Effector CD8-positive, alpha-beta T cell (primary cell): ENCODE data around the gene ACVR1.

Experiments used
- DNase-seq: peaks from one replicate; lab custom pipeline; 2025; lab: John Stamatoyannopoulos, UW

The ACVR1 gene

DNA sequence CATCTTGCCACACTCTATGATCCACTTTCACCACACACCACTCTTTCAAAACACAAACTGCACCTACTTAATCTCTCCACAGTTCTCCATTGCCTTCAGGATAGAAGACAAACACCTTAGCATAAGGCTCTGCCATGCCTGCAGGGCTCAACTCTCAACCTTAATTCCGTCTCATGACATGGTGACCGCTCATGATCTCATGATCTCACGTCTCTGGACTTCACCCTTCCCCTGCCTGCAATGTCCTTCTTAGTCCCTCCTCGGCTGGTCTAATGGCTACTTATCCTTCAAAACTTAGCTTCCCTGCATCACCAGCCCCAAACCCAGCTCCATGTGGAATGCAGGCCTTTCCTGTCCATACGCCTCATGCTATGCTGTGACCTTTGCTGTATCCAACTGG is 85.3 kb downstream of the ACVR1 start:
- no peak for DNase-seq

DNA sequence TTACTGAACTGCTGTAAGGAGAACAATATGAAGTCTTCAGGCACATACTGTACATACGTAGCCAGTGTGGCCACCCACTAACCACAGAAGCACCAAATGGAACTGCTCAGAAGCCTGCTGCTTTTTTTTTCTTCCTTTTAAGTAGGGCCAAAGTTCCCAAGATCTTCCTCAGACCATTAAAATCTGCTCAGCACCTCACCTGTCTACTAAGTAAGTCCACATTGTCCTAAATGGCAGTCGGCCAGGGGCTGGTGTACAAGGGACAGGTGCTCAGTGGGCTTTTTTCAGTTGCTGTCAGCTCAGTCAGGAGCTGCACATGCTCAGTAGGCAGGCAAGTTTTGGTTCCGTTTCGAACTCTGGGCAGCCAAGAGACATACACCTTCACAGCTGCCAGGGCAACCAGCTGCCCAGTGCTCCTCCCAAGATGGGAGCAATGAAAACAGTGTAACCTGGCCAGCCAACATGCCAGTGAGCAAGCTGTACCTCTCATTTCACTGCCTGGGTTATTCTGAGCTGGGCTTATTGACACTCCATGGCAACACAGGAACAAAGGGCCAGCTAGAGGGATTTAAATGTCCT is 86.1 kb downstream of the ACVR1 start:
- no peak for DNase-seq

GRCh38 chr2:157789256-157789655 is 86.9 kb downstream of the ACVR1 start:
- DNase-seq = no peak

DNA sequence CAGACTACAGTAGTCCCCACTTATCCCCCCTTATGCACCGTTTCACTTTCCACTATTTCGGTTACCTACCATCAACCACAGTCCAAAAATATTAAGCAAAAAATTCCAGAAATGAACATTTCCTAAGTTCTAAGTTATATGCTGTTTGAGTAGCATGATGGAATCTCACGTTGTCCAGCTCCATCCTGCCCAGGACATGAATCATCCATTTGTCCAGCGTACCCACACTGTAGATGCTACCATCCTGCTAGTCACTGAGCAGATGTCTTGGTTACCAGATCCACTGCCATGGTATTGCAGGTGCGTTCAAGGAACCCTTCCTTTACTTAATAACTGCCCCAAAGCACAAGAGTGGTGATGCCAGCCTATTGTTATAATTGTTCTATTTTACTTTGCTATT is 87.9 kb downstream of the ACVR1 start:
- DNase-seq = no peak

DNA sequence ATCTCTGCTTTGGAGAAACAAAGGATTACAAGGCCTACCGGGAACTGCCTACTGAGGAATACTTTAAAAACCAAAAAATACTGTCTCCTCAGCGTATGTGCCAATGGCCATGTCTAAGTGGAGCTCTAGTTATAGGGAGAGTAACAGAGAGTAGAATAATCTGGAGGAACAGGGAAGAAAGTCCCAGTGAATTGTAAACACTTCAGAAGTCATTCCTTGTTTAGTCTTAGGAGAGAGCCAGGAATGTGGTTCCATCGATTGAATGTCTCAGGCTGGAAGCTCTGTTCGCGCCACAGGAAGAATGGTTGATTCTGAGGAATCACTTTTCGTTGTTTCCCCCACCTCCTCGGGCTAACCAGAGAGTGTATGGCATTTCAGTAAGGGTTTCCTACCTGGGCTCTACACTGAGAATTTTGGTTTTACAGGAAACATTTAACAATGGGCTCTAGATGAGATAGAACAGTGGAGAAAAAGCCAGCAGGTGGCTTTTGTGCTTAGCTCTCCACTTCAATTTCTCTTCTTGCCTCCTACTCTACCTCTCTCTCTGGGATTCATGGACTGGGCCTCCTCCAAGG is 88.7 kb downstream of the ACVR1 start:
- DNase-seq = no peak

- DNase-seq = no peak
Observed at GRCh38 chr2:157786663-157787363, 89.3 kb downstream of the ACVR1 start.

- DNase-seq = no peak
Observed at GRCh38 chr2:157785866-157786662, 90.1 kb downstream of the ACVR1 start.

DNA sequence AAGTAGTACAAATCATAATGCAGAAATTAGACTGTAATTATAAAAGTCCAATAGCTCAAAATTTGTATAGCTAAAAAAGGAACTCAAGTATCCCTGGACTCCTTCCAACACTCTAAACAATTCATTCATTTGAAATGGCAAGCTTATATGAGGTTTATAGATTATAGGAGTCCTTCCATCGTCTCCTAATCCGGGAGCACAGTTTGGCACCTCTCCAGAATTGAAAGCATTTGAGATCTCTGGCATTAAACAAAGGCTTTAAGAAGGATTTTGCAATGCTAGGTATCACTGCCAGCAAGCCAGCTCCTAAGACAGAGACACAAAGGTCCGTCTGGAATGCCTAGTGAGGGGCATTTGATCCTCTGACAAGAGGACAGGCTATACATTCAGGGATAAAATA is 90.9 kb downstream of the ACVR1 start:
- no peak for DNase-seq

DNA sequence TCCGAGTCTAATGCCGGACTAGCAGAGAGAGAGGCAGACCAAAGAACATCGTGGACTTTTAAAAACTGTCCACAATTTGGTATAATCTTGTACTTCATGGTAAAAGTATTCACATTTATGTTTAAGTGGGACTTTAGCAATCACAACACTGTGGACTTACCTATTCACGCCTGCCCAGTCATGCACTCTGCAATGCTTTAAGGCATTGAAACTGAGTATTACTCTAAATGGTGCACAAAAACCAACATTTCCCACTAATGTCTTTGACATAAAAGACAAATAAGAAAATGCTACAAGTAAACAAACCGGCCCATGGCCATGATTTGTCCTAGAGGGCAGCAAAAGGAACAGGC is 91.3 kb downstream of the ACVR1 start:
- DNase-seq = no peak

DNA sequence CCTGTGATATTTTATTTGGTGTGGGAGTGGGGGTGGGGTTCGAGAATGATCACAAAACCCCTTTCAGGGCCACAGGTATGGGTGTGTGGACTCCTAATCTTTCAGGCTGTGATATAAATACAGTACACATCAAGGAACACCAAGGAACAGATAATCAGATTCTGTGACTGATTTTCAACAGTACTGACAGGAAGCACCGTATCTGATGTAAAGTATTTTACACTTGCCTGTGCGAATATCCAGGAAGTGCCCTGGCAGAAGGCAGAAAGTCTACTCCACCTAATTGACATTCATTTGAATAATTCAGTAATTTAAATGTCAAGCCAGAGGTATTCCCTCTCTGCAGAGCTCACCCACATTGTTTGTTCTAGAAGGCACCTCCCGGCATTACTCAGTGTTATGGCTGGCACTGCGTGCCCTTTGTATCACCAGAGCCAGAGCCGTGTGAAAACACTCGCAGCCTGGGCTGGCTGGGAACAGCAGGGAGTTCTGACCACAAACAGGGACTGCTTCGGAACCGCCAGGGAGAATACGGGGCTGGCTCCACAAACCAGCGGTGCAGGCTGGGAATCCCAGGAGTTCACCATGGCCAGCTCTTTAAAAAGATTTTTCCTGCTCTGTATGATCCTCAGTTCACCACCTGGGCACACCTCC is 91.8 kb downstream of the ACVR1 start:
- no peak for DNase-seq

- DNase-seq = no peak
Observed at GRCh38 chr2:157783245-157783644, 92.9 kb downstream of the ACVR1 start.

GRCh38 chr2:157782057-157782845 is 93.9 kb downstream of the ACVR1 start:
- no peak for DNase-seq

GRCh38 chr2:157780211-157780610 is 95.9 kb downstream of the ACVR1 start:
- DNase-seq = no peak

- DNase-seq = no peak
Observed at GRCh38 chr2:157779794-157780193, 96.3 kb downstream of the ACVR1 start.

GRCh38 chr2:157777427-157777826 is 98.7 kb downstream of the ACVR1 start:
- DNase-seq = peak; percentile 2

GRCh38 chr2:157771234-157771633 is 104.9 kb downstream of the ACVR1 start:
- DNase-seq = no peak

- DNase-seq = no peak
Observed at GRCh38 chr2:157769856-157770255, 106.3 kb downstream of the ACVR1 start.

- DNase-seq = no peak
Observed at GRCh38 chr2:157764386-157764785, 111.7 kb downstream of the ACVR1 start.

GRCh38 chr2:157761520-157761919 is 114.6 kb downstream of the ACVR1 start:
- no peak for DNase-seq

DNA sequence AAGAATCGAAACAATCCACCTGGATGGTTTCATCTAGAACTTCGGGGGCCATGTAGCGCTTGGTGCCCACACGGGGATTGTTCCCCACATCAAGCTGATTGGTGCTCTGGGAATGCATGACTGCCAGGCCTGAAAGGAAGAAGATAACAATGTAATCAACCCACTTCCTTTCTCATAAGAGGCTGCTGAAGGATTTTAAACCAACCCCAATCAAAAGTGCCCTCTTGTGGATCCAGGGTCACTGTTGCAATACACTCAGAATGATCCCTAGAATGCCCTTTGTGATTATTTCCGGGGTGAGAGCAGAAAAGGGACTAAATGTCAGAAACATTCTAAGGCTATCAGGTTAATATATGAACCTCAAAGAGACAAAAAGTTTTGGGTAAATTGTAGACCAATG is 115.2 kb downstream of the ACVR1 start:
- DNase-seq = no peak

- DNase-seq = no peak
Observed at GRCh38 chr2:157759855-157760254, 116.3 kb downstream of the ACVR1 start.

GRCh38 chr2:157758586-157758985 is 117.5 kb downstream of the ACVR1 start:
- no peak for DNase-seq
